Motor neuron (in vitro differentiated cells): ENCODE data around the gene EXO1. TPM values are rescaled to one million over a fixed set of nuclear protein-coding genes. Genes with fewer than 3 reads are reported as not detected.

Experiments used
- total RNA-seq, 8 experiments: library from RNA; unstranded; fragments of 300-600 nt; gene quantifications; 2 replicates each; pipeline versions ENCODE4 v1.2.3 to v1.2.4, GENCODE V29; 2022

Gene EXO1
- total RNA-seq, 8 experiments from 2014 or later = 0.92 to 29.6 (median 1.6) TPM

Other genes starting within 250 kb of the EXO1 start
- 10 to 100 TPM in 7 of 8 experiments, 1 to 10 TPM in 1; 2.7 to 43.0 (median 32.8) TPM for gene CHML, start 207.8 kb upstream of the EXO1 start, total RNA-seq
- gene OPN3, start 207.8 kb upstream of the EXO1 start, total RNA-seq = 10 to 100 TPM in 1 of 8 experiments, 1 to 10 TPM in 7; 1.7 to 16.7 (median 7.1) TPM
- under 1 TPM in 4 of 8 experiments, not detected in 4; 0.05 to 0.85 (median 0.27) TPM for gene WDR64, start 195.9 kb upstream of the EXO1 start, total RNA-seq
- under 1 TPM in 3 of 8 experiments, not detected in 5; 0.25 to 0.81 (median 0.45) TPM for gene BECN2, start 109.6 kb downstream of the EXO1 start, total RNA-seq
- 1 to 10 TPM in 2 of 8 experiments, under 1 TPM in 3, not detected in 3; 0.54 to 4.8 (median 0.92) TPM for gene MAP1LC3C, start 150.9 kb downstream of the EXO1 start, total RNA-seq